ENCODE measurements around the gene CCDC85A. TPM values are rescaled to one million over a fixed set of nuclear protein-coding genes. Genes with fewer than 3 reads are reported as not detected.

Gene CCDC85A
- polyA plus RNA-seq, 1 donor from 2014 or later: 24.7 TPM

GRCh38 chr2:56240210-56240609, 56.4 kb downstream of the CCDC85A start:
- no peaks in the 10 kb centered on the region for H3K79me2 ChIP-seq (replicated peaks; ENCODE audit: insufficient read depth, low read length)
- no peak overlapping the region for H3K9ac ChIP-seq (ENCODE audit: low read length)
- no peaks in the 10 kb centered on the region for H3F3A ChIP-seq (ENCODE audit: insufficient read depth, low read length, poor library complexity, severe bottlenecking)
- no peaks in the 10 kb centered on the region for H3K9me3 ChIP-seq (ENCODE audit: low read length)
- H3K4me2 ChIP-seq (ENCODE audit: low read length): no peak overlapping the region
- no peak overlapping the region for H3K27ac ChIP-seq (ENCODE audit: low read length)
- no peaks in the 10 kb centered on the region for H4K20me1 ChIP-seq (ENCODE audit: insufficient read depth)
- no peaks in the 10 kb centered on the region for H3K9me2 ChIP-seq (ENCODE audit: insufficient read depth, low read length)
- no peak overlapping the region for H3K4me3 ChIP-seq (ENCODE audit: low read length)
- H3K36me3 ChIP-seq (ENCODE audit: insufficient read depth, low read length): no peaks in the 10 kb centered on the region
- no peaks in the 10 kb centered on the region for H3K27me3 ChIP-seq (ENCODE audit: insufficient read depth, low read depth, low read length)
- TF ChIP-seq POLR2AphosphoS5 (IDR thresholded peaks at IDR 0.05): no peak
- TF ChIP-seq TAF1 (IDR thresholded peaks at IDR 0.05; ENCODE audit: low read depth): no peak
- no peak for TF ChIP-seq CTCF (IDR thresholded peaks at IDR 0.05; ENCODE audit: poor library complexity, severe bottlenecking)
- no peak for TF ChIP-seq MXI1 (conservative IDR thresholded peaks at IDR 0.05; ENCODE audit: poor library complexity, severe bottlenecking)
- TF ChIP-seq RAD21 (conservative IDR thresholded peaks at IDR 0.05): no peak
- no peak for TF ChIP-seq REST (IDR thresholded peaks at IDR 0.05; ENCODE audit: borderline replicate concordance)
- TF ChIP-seq EZH2 (IDR thresholded peaks at IDR 0.05; ENCODE audit: borderline replicate concordance, insufficient read depth, low read length, poor library complexity, severe bottlenecking): no peak
- no peak for TF ChIP-seq SMC3 (conservative IDR thresholded peaks at IDR 0.05; ENCODE audit: poor library complexity)
- TF ChIP-seq EP300 (conservative IDR thresholded peaks at IDR 0.05; ENCODE audit: poor library complexity, severe bottlenecking): no peak
- H2AFZ ChIP-seq (ENCODE audit: low read depth, low read length): no peak overlapping the region

- Histone ChIP-seq H3K9me3 (ENCODE audit: low read length) (no peaks in the 10 kb centered on the region), H3K27me3 (ENCODE audit: insufficient read depth, low read depth, low read length) (no peaks in the 10 kb centered on the region), H4K20me1 (ENCODE audit: insufficient read depth) (no peaks in the 10 kb centered on the region), H3K27ac (ENCODE audit: low read length) (no peak overlapping the region), H3K79me2 (replicated peaks; ENCODE audit: insufficient read depth, low read length) (no peaks in the 10 kb centered on the region), H3K9ac (ENCODE audit: low read length) (no peak overlapping the region), H3K4me2 (ENCODE audit: low read length) (no peak overlapping the region), H3K4me3 (ENCODE audit: low read length) (no peak overlapping the region), H3K9me2 (ENCODE audit: insufficient read depth, low read length) (no peaks in the 10 kb centered on the region), H2AFZ (ENCODE audit: low read depth, low read length) (no peak overlapping the region), H3F3A (ENCODE audit: insufficient read depth, low read length, poor library complexity, severe bottlenecking) (no peaks in the 10 kb centered on the region), H3K36me3 (ENCODE audit: insufficient read depth, low read length) (no peaks in the 10 kb centered on the region)
- TF ChIP-seq SMC3 (conservative IDR thresholded peaks at IDR 0.05; ENCODE audit: poor library complexity) (no peak), POLR2AphosphoS5 (IDR thresholded peaks at IDR 0.05) (no peak), EP300 (conservative IDR thresholded peaks at IDR 0.05; ENCODE audit: poor library complexity, severe bottlenecking) (no peak), REST (IDR thresholded peaks at IDR 0.05; ENCODE audit: borderline replicate concordance) (no peak), RAD21 (conservative IDR thresholded peaks at IDR 0.05) (no peak), CTCF (IDR thresholded peaks at IDR 0.05; ENCODE audit: poor library complexity, severe bottlenecking) (no peak), EZH2 (IDR thresholded peaks at IDR 0.05; ENCODE audit: borderline replicate concordance, insufficient read depth, low read length, poor library complexity, severe bottlenecking) (no peak), TAF1 (IDR thresholded peaks at IDR 0.05; ENCODE audit: low read depth) (no peak), MXI1 (conservative IDR thresholded peaks at IDR 0.05; ENCODE audit: poor library complexity, severe bottlenecking) (no peak)
Observed at GRCh38 chr2:56244506-56244905, 60.7 kb downstream of the CCDC85A start.
